HepG2 (cell line): Measurements from ENCODE around the gene GSG1. TPM values are rescaled to one million over a fixed set of nuclear protein-coding genes. Genes with fewer than 3 reads are reported as not detected.

ENCODE experiments used
- ARID4A ChIP-seq: sonication (generic); formaldehyde crosslinking; IDR thresholded peaks from 2 replicates; pipeline ENCODE4 v1.5.0; 2020; ENCODE audit warnings: mild to moderate bottlenecking, missing genetic modification reagents, borderline replicate concordance
- HINFP ChIP-seq: sonication (generic); formaldehyde crosslinking; IDR thresholded peaks from 2 replicates; pipeline ENCODE4 v1.4.0; 2020; ENCODE audit warnings: low read depth, mild to moderate bottlenecking, missing genetic modification reagents
- NCOA1 ChIP-seq: sonication (generic); formaldehyde crosslinking; IDR thresholded peaks from 2 replicates; pipeline ENCODE4 v1.9.0; 2021; ENCODE audit warnings: missing genetic modification reagents
- NFIB ChIP-seq: sonication (generic); formaldehyde crosslinking; IDR thresholded peaks from 2 replicates; pipeline ENCODE4 v1.9.0; 2021; ENCODE audit warnings: missing genetic modification reagents, mild to moderate bottlenecking, borderline replicate concordance
- PCBP1 ChIP-seq: fragments of 200-400 bp; formaldehyde crosslinking; IDR thresholded peaks from 2 replicates; pipeline ENCODE4 v1.6.1; 2017; ENCODE audit warnings: mild to moderate bottlenecking, low read depth, low read length, borderline replicate concordance
- RELA ChIP-seq: sonication (generic); formaldehyde crosslinking; IDR thresholded peaks from 2 replicates; pipeline ENCODE4 v1.4.0; 2020; ENCODE audit warnings: missing genetic modification reagents
- REPIN1 ChIP-seq: sonication (generic); formaldehyde crosslinking; IDR thresholded peaks from 2 replicates; pipeline ENCODE4 v1.8.0; 2022; ENCODE audit warnings: missing genetic modification reagents, low read depth, mild to moderate bottlenecking, borderline replicate concordance
- ZBTB20 ChIP-seq: sonication (generic); formaldehyde crosslinking; IDR thresholded peaks from 2 replicates; pipeline ENCODE4 v1.8.1; 2023; ENCODE audit warnings: missing genetic modification reagents, low read depth, mild to moderate bottlenecking, borderline replicate concordance
- ZNF276 ChIP-seq: sonication (generic); formaldehyde crosslinking; IDR thresholded peaks from 2 replicates; pipeline ENCODE4 v1.4.0; 2020; ENCODE audit warnings: mild to moderate bottlenecking, low read depth, missing genetic modification reagents
- ZNF33A ChIP-seq: sonication (generic); formaldehyde crosslinking; IDR thresholded peaks from 2 replicates; pipeline ENCODE4 v1.5.1; 2020; ENCODE audit warnings: missing genetic modification reagents, mild to moderate bottlenecking, moderate library complexity, borderline replicate concordance
- ZNF343 ChIP-seq: sonication (generic); formaldehyde crosslinking; IDR thresholded peaks from 2 replicates; pipeline ENCODE4 v1.4.0; 2020; ENCODE audit warnings: mild to moderate bottlenecking, missing genetic modification reagents
- ZNF414 ChIP-seq: sonication (generic); formaldehyde crosslinking; IDR thresholded peaks from 2 replicates; pipeline ENCODE4 v1.5.0; 2020; ENCODE audit warnings: missing genetic modification reagents
- ZNF549 ChIP-seq: sonication (generic); formaldehyde crosslinking; IDR thresholded peaks from 2 replicates; pipeline ENCODE4 v1.5.0; 2020; ENCODE audit warnings: missing genetic modification reagents
- ZNF850 ChIP-seq: sonication (generic); formaldehyde crosslinking; conservative IDR thresholded peaks from 2 replicates; pipeline ENCODE4 v1.9.0; 2021; ENCODE audit warnings: mild to moderate bottlenecking, missing genetic modification reagents
- polyA plus RNA-seq, 8 experiments: library from polyadenylated mRNA; depleted of rRNA in 3 of 8; stranded (reverse) in 7 of 8; unstranded in 1 of 8; fragments of >200 nt; fragmentation: Illumina TruSeq in 4 of 8; extraction: Trizol in 4 of 8; gene quantifications; 2 replicates each; pipeline versions ENCODE4 v1.2.1 to v1.2.3, GENCODE V29; 2011 to 2016; ENCODE audit warnings: low read depth in 4 of 8, missing spikeins in 1 of 8, mixed read lengths in 1 of 8; ENCODE audit not compliant: insufficient read depth in 1 of 8
- total RNA-seq, 5 experiments: library from RNA; depleted of rRNA; stranded (reverse); fragments of >200 nt; fragmentation: Illumina TruSeq; extraction: Trizol; gene quantifications; 2 replicates each; pipeline ENCODE4 v1.2.3, GENCODE V29; 2016; ENCODE audit warnings: low read depth in 1 of 5

Gene GSG1
- total and polyA plus RNA-seq, 2 of the 13 experiments (the other 11 are each of a cell fraction or from before 2014, with no cell fraction given): not detected

- no peak for TF ChIP-seq ZNF343 (CRISPR knock-in tag)
- no peak for TF ChIP-seq HINFP (CRISPR knock-in tag)
- peak; percentile 78 for TF ChIP-seq ARID4A
- TF ChIP-seq ZNF549 (CRISPR knock-in tag): no peak
- TF ChIP-seq ZNF414 (CRISPR knock-in tag): 0 out of 2 replicates have a peak, but pooled peaks have one; percentile 20
- TF ChIP-seq RELA (CRISPR knock-in tag): peak; percentile 75; the same call in 1 of the 2 replicates
- TF ChIP-seq NCOA1 (CRISPR knock-in tag): 0 out of 2 replicates have a peak, but pooled peaks have one; percentile 40
- no peak; the same call in 1 of the 2 replicates for TF ChIP-seq REPIN1 (CRISPR knock-in tag)
- TF ChIP-seq ZNF276: no peak
- TF ChIP-seq NFIB (CRISPR knock-in tag): no peak
- peak; percentile 54; the same call in 1 of the 2 replicates for TF ChIP-seq ZBTB20 (CRISPR knock-in tag)
- no peak for TF ChIP-seq ZNF850 (CRISPR knock-in tag)
- no peak for TF ChIP-seq ZNF33A (CRISPR knock-in tag)
- TF ChIP-seq PCBP1: no peak
Observed at GRCh38 chr12:13044002-13044905, 59.2 kb downstream of the GSG1 start, which contains the start of gene FAM234B (continued).
